Stomach (tissue), 4 donors: ENCODE results near the gene CHMP4B.

Experiments
- EP300 ChIP-seq: sonication (generic); formaldehyde crosslinking; IDR thresholded peaks from one replicate; pipeline ENCODE4 v1.6.1; 2017; ENCODE audit warnings: antibody characterized with exemption
- POLR2AphosphoS5 ChIP-seq, 3 donors: sonication (generic); formaldehyde crosslinking; IDR thresholded peaks; one replicate each; pipeline ENCODE4 v1.6.1; 2016; ENCODE audit warnings: antibody characterized with exemption in 3 of 3
- TF ChIP-seq, protein P1 (sequence below), 7 experiments: fragments of 450-650 bp in 4 of 7; fragments of 200-600 bp in 3 of 7; sonication (generic) in 3 of 7; IDR thresholded peaks; one replicate each; pipeline ENCODE4 v1.5.1; 2016 to 2019; ENCODE audit warnings: antibody characterized with exemption in 7 of 7, control low read depth in 2 of 7, mild to moderate bottlenecking in 1 of 7

GRCh38 chr20:33859751-33860150 is 48.6 kb downstream of the CHMP4B start:
- TF ChIP-seq, protein P1, sequence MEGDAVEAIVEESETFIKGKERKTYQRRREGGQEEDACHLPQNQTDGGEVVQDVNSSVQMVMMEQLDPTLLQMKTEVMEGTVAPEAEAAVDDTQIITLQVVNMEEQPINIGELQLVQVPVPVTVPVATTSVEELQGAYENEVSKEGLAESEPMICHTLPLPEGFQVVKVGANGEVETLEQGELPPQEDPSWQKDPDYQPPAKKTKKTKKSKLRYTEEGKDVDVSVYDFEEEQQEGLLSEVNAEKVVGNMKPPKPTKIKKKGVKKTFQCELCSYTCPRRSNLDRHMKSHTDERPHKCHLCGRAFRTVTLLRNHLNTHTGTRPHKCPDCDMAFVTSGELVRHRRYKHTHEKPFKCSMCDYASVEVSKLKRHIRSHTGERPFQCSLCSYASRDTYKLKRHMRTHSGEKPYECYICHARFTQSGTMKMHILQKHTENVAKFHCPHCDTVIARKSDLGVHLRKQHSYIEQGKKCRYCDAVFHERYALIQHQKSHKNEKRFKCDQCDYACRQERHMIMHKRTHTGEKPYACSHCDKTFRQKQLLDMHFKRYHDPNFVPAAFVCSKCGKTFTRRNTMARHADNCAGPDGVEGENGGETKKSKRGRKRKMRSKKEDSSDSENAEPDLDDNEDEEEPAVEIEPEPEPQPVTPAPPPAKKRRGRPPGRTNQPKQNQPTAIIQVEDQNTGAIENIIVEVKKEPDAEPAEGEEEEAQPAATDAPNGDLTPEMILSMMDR (IDR thresholded peaks at IDR 0.05): no peak
- TF ChIP-seq POLR2AphosphoS5 (IDR thresholded peaks at IDR 0.05): no peak
- no peak for TF ChIP-seq EP300
